Measurements from ENCODE around the gene MADCAM1. TPM values are rescaled to one million over a fixed set of nuclear protein-coding genes. Genes with fewer than 3 reads are reported as not detected.
A peak's percentile ranks its signal among the peaks of the same experiment; 100 is the strongest.

The MADCAM1 gene
- total and polyA plus RNA-seq, 4 donors = 0.24 to 4.4 (median 0.61) TPM

- peaks cover 0 to 11% (median 7%) of the 10 kb centered on the region in 3 donors for H3K27me3 ChIP-seq (ENCODE audit: control insufficient read depth in 3 of 3, insufficient read depth in 3 of 3, low read length in 2 of 3)
- DNase-seq = no peak
- WGBS, 2 donors = 93 to 97% methylated on average over 30 of the region's 30 CpGs
These were observed 38.6 kb upstream of the MADCAM1 start for GRCh38 chr19:457636-458035.

DNA sequence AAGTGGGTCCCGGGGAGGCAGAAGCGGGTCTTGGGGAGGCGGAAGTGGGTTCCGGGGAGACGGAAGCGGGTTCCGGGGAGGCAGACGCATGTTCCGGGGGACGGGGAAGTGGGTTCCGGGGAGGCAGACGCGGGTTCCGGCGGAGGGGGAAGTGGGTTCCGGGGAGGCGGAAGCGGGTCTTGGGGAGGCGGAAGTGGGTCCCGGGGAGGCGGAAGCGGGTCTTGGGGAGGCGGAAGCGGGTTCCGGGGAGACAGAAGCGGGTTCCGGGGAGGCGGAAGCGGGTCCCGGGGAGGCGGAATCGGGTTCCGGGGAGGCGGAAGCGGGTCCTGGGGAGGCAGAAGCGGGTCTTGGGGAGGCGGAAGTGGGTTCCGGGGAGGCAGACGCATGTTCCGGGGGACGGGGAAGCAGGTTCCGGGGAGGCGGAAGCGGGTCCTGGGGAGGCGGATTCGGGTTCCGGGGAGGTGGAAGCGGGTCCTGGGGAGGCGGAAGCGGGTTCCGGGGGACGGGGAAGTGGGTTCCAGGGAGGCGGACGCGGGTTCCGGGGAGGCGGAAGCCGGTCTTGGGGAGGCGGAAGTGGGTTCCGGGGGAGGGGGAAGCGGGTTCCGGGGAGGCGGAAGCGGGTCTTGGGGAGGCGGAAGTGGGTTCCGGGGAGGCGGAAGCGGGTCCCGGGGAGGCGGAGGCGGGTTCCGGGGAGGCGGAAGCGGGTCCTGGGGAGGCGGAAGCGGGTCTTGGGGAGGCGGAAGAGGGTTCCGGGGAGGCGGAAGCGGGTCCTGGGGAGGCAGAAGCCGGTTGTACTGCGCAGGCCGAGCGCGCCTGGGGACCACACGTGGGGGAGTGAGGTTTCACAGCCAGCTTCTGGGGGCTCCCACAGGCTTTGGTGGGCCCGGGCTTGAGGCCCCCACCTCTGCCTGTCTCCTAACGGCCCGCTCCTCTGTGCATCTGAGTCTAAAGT is 37.9 kb upstream of the MADCAM1 start:
- H3K36me3 ChIP-seq (ENCODE audit: control insufficient read depth in 4 of 4, insufficient read depth in 4 of 4, low read length in 4 of 4) = no peaks in the 10 kb centered on the region
- H3K9me3 ChIP-seq (ENCODE audit: control insufficient read depth in 4 of 4, insufficient read depth in 3 of 4, low read length in 3 of 4) = no peaks in the 10 kb centered on the region
- WGBS, 2 donors = 93 to 97% methylated on average over 89 of the region's 89 CpGs
- H3K4me1 ChIP-seq (ENCODE audit: control insufficient read depth in 5 of 5, insufficient read depth in 5 of 5, low read length in 5 of 5) = peaks cover 0 to 7% (median 0%) of the 10 kb centered on the region in 5 donors
- no peak for ATAC-seq (ENCODE audit: insufficient read depth, low FRiP score)
- no peak overlapping the region for H3K4me3 ChIP-seq
- H3K27ac ChIP-seq (ENCODE audit: low read depth in 1 of 2, low read length in 1 of 2) = no peak overlapping the region
- DNase-seq = no peak
- H3K9ac ChIP-seq (ENCODE audit: insufficient read depth in 1 of 2, low read length in 2 of 2) = no peak overlapping the region
- TF ChIP-seq, protein P1, sequence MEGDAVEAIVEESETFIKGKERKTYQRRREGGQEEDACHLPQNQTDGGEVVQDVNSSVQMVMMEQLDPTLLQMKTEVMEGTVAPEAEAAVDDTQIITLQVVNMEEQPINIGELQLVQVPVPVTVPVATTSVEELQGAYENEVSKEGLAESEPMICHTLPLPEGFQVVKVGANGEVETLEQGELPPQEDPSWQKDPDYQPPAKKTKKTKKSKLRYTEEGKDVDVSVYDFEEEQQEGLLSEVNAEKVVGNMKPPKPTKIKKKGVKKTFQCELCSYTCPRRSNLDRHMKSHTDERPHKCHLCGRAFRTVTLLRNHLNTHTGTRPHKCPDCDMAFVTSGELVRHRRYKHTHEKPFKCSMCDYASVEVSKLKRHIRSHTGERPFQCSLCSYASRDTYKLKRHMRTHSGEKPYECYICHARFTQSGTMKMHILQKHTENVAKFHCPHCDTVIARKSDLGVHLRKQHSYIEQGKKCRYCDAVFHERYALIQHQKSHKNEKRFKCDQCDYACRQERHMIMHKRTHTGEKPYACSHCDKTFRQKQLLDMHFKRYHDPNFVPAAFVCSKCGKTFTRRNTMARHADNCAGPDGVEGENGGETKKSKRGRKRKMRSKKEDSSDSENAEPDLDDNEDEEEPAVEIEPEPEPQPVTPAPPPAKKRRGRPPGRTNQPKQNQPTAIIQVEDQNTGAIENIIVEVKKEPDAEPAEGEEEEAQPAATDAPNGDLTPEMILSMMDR (IDR thresholded peaks at IDR 0.05; ENCODE audit: control extremely low read depth, extremely low read depth) = no peak
- H3K27me3 ChIP-seq (ENCODE audit: control insufficient read depth in 3 of 3, insufficient read depth in 3 of 3, low read length in 2 of 3) = peaks cover 0 to 12% (median 8%) of the 10 kb centered on the region in 3 donors

More at GRCh38 chr19:457636-458035, 38.6 kb upstream of the MADCAM1 start:
- H3K9ac ChIP-seq (ENCODE audit: insufficient read depth in 1 of 2, low read length in 2 of 2) = no peak overlapping the region
- no peak for ATAC-seq (ENCODE audit: insufficient read depth, low FRiP score)
- H3K9me3 ChIP-seq (ENCODE audit: control insufficient read depth in 4 of 4, insufficient read depth in 3 of 4, low read length in 3 of 4) = no peaks in the 10 kb centered on the region
- peaks cover 0 to 7% (median 0%) of the 10 kb centered on the region in 5 donors for H3K4me1 ChIP-seq (ENCODE audit: control insufficient read depth in 5 of 5, insufficient read depth in 5 of 5, low read length in 5 of 5)
- no peak overlapping the region for H3K27ac ChIP-seq (ENCODE audit: low read depth in 1 of 2, low read length in 1 of 2)
- H3K36me3 ChIP-seq (ENCODE audit: control insufficient read depth in 4 of 4, insufficient read depth in 4 of 4, low read length in 4 of 4) = no peaks in the 10 kb centered on the region
- H3K4me3 ChIP-seq = no peak overlapping the region
- TF ChIP-seq, protein P1 (IDR thresholded peaks at IDR 0.05; ENCODE audit: control extremely low read depth, extremely low read depth) = no peak

DNA sequence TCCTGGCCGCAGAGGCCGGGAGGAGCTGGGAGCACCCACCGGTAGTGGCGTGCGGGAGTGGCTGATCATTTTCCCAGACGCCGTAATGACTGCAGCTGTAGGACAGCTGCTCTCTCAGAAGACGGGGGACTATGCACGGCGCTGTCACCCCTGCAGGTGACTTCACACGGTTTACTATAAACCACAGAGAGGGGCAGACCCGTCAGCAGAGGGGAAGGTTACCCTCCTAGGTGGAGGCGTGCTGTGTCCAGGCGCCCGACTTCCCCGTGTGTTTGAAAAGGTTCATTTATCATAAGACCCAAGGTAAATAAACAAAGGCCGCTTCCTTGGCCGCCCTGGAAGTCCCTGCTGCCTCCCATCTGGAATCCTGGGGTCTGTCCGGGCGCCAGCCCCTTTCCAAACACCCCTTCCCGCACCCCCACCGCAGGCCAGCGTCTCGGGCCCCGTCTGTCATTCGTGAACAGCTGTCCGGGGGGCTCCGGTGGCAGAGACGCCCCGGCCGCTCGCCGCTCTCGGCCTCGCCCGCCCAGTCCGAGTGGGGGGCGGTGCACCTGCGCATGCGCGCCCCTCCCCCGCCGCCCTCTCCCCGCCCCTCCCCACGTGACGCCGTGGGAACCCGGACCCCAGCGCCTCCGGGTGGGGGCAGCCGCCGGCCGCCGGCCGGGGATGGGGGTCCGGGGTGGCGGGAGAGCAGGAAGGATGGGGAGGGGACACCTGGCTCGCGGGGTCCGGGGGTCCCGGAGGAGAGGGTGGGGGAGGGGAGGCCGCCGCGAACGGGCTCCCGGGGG is 36.4 kb upstream of the MADCAM1 start:
- peak; percentile 50 to 77 (median 57) for DNase-seq
- Histone ChIP-seq H3K9me3 (ENCODE audit: control insufficient read depth in 4 of 4, insufficient read depth in 3 of 4, low read length in 3 of 4) (peaks cover 0 to 2% (median 0%) of the 10 kb centered on the region in 4 donors), H3K9ac (ENCODE audit: insufficient read depth in 1 of 2, low read length in 2 of 2) (no peak overlapping the region), H3K27ac (ENCODE audit: low read depth in 1 of 2, low read length in 1 of 2) (peak overlapping the region; percentile 38 to 75), H3K4me3 (peak overlapping the region; percentile 60), H3K4me1 (ENCODE audit: control insufficient read depth in 5 of 5, insufficient read depth in 5 of 5, low read length in 5 of 5) (peaks cover 0 to 7% (median 0%) of the 10 kb centered on the region in 5 donors), H3K27me3 (ENCODE audit: control insufficient read depth in 3 of 3, insufficient read depth in 3 of 3, low read length in 2 of 3) (peaks cover 0 to 12% (median 8%) of the 10 kb centered on the region in 3 donors), H3K36me3 (ENCODE audit: control insufficient read depth in 4 of 4, insufficient read depth in 4 of 4, low read length in 4 of 4) (no peaks in the 10 kb centered on the region)
- 3 to 6% methylated on average over 44 to 66 of the region's 66 CpGs for WGBS, 2 donors
- ATAC-seq (ENCODE audit: insufficient read depth, low FRiP score) = peak; percentile 61
- TF ChIP-seq, protein P1 (IDR thresholded peaks at IDR 0.05; ENCODE audit: control extremely low read depth, extremely low read depth) = no peak
